Panc1 (cell line): Measurements from ENCODE around the gene MAD1L1. TPM values are rescaled to one million over a fixed set of nuclear protein-coding genes. Genes with fewer than 3 reads are reported as not detected.

ENCODE experiments used
- ATAC-seq: fragments of 200-7000 bp; cut with Tn5 transposase; 2 replicates; pipeline ENCODE4 v1.9.1; 2020; ENCODE audit warnings: mild to moderate bottlenecking, moderate library complexity
- BruUV-seq: library from RNA; stranded (reverse); fragments of 400-500 nt; replicated peaks from 2 replicates; lab custom pipeline; 2021; lab: Mats Ljungman, UMichigan
- CTCF ChIA-PET: fragments of 300-600 bp; sonication (Branson Sonifier 250); formaldehyde crosslinking; loops from one replicate; lab custom pipeline; 2022; ENCODE audit warnings: antibody characterized with exemption; lab: Charles Lee
- POLR2A ChIA-PET: fragments of 300-600 bp; sonication (Branson Sonifier 250); formaldehyde crosslinking; loops from one replicate; lab custom pipeline; 2022; ENCODE audit warnings: antibody characterized with exemption; lab: Charles Lee
- DNase-seq: peaks from one replicate; pipeline ENCODE4 v3.0.0-alpha.2; 2010; ENCODE audit warnings: low read depth, low spot score
- H3K27ac ChIP-seq: 2 replicates; pipeline ENCODE4 v1.5.1; 2011; ENCODE audit warnings: mild to moderate bottlenecking, low read length, inconsistent platforms
- H3K27me3 ChIP-seq: fragments of 200-500 bp; sonication (Bioruptor generic); 2 replicates; pipeline ENCODE4 v1.6.0; 2014; ENCODE audit warnings: low read length, inconsistent platforms; ENCODE audit not compliant: control insufficient read depth, insufficient read depth
- H3K36me3 ChIP-seq: fragments of 200-500 bp; sonication (Bioruptor generic); 2 replicates; pipeline ENCODE4 v1.5.1; 2014; ENCODE audit warnings: inconsistent platforms, mild to moderate bottlenecking, low read length, moderate library complexity; ENCODE audit not compliant: control insufficient read depth, insufficient read depth
- H3K4me1 ChIP-seq: 2 replicates; pipeline ENCODE4 v1.5.1; 2011; ENCODE audit warnings: inconsistent platforms, mild to moderate bottlenecking, low read length, moderate library complexity; ENCODE audit not compliant: control insufficient read depth, insufficient read depth
- H3K4me3 ChIP-seq, 2 experiments: 2 replicates each; pipeline ENCODE4 v1.5.1; 2011 to 2012; ENCODE audit warnings: low read depth in 2 of 2, low read length in 2 of 2, mild to moderate bottlenecking in 2 of 2, inconsistent platforms in 1 of 2, moderate library complexity in 1 of 2
- H3K9me3 ChIP-seq: fragments of 200-500 bp; sonication (Bioruptor generic); 2 replicates; pipeline ENCODE4 v1.5.1; 2014; ENCODE audit warnings: low read depth, mild to moderate bottlenecking, inconsistent platforms, low read length, moderate library complexity; ENCODE audit not compliant: control insufficient read depth, insufficient read depth
- POLR2AphosphoS5 ChIP-seq: IDR thresholded peaks from 2 replicates; pipeline ENCODE4 v1.6.1; 2012; ENCODE audit warnings: mild to moderate bottlenecking, low read depth, low read length, moderate library complexity
- SIN3A ChIP-seq: IDR thresholded peaks from 2 replicates; pipeline ENCODE4 v1.6.1; 2012; ENCODE audit warnings: low read depth, mild to moderate bottlenecking, low read length, moderate library complexity, borderline replicate concordance; ENCODE audit not compliant: insufficient read depth
- TCF7L2 ChIP-seq: IDR thresholded peaks from 2 replicates; pipeline ENCODE4 v1.6.1; 2011; ENCODE audit warnings: mild to moderate bottlenecking, low read depth, low read length, inconsistent platforms
- in situ Hi-C: cut with HindIII; loops from 2 replicates; pipeline ENCODE4 v1.10.0; 2016; ENCODE audit warnings: low sequenced_read_pairs, low pct_unique_long_range_greater_than_20kb
- intact Hi-C: fragments of 100-400 bp; cut with micrococcal nuclease; formaldehyde crosslinking; loops from one replicate; pipeline ENCODE4 v1.10.0; 2022; ENCODE audit not compliant: unreplicated experiment
- total RNA-seq: library from RNA; stranded (reverse); gene quantifications from one replicate; pipeline ENCODE4 v1.2.1, GENCODE V29; 2021; ENCODE audit not compliant: unreplicated experiment
- TF ChIP-seq, protein P1 (sequence below), 2 experiments: IDR thresholded peaks; 2 replicates each; pipeline ENCODE4 v1.6.1; 2011 to 2012; ENCODE audit warnings: low read depth in 2 of 2, control low read depth in 1 of 2, low read length in 1 of 2, mild to moderate bottlenecking in 1 of 2, moderate library complexity in 1 of 2; ENCODE audit not compliant: insufficient read depth in 1 of 2
- TF ChIP-seq, protein P2 (sequence below): fragments of 450-650 bp; IDR thresholded peaks from 2 replicates; pipeline ENCODE4 v1.5.1; 2017; ENCODE audit warnings: mild to moderate bottlenecking

MAD1L1 gene
- total RNA-seq, 1 experiment from 2014 or later = 70.8 TPM

DNA sequence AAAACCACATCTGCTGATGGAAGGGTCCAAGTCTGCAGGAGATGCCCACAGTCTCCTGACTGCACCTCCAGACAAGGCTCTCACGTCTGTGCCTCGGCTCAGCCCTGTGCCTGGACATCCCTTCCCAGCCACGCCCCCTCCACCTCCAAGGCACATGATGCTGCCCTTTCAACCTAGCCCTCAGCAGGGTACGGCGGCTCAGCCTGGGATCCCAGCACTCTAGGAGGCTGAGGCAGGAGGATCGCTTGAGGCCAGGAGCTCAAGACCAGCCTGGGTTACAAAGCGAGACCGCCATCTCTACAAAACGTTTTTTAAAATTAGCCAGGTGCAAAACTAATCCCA is 14.3 kb downstream of the MAD1L1 start:
- no peaks in the 10 kb centered on the region for H3K27me3 ChIP-seq
- in situ Hi-C loops = no loop called here
- intact Hi-C loops = no loop called here
- no peaks in the 10 kb centered on the region for H3K4me1 ChIP-seq
- ChIA-PET POLR2A (no interaction called here), CTCF (interaction anchor here (0.7 kb wide), 1 partner anchor 24 kb away, joined by 3 read pairs; no protein-coding TSS in a partner anchor)
- no peak overlapping the region for H3K27ac ChIP-seq
- TF ChIP-seq, protein P1, sequence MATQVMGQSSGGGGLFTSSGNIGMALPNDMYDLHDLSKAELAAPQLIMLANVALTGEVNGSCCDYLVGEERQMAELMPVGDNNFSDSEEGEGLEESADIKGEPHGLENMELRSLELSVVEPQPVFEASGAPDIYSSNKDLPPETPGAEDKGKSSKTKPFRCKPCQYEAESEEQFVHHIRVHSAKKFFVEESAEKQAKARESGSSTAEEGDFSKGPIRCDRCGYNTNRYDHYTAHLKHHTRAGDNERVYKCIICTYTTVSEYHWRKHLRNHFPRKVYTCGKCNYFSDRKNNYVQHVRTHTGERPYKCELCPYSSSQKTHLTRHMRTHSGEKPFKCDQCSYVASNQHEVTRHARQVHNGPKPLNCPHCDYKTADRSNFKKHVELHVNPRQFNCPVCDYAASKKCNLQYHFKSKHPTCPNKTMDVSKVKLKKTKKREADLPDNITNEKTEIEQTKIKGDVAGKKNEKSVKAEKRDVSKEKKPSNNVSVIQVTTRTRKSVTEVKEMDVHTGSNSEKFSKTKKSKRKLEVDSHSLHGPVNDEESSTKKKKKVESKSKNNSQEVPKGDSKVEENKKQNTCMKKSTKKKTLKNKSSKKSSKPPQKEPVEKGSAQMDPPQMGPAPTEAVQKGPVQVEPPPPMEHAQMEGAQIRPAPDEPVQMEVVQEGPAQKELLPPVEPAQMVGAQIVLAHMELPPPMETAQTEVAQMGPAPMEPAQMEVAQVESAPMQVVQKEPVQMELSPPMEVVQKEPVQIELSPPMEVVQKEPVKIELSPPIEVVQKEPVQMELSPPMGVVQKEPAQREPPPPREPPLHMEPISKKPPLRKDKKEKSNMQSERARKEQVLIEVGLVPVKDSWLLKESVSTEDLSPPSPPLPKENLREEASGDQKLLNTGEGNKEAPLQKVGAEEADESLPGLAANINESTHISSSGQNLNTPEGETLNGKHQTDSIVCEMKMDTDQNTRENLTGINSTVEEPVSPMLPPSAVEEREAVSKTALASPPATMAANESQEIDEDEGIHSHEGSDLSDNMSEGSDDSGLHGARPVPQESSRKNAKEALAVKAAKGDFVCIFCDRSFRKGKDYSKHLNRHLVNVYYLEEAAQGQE (IDR thresholded peaks at IDR 0.05; ENCODE audit: insufficient read depth in 1 of 2, low read depth in 2 of 2, low read length in 1 of 2) = no peak
- TF ChIP-seq TCF7L2 = no peak
- TF ChIP-seq SIN3A = no peak
- TF ChIP-seq POLR2AphosphoS5 = no peak
- TF ChIP-seq, protein P2, sequence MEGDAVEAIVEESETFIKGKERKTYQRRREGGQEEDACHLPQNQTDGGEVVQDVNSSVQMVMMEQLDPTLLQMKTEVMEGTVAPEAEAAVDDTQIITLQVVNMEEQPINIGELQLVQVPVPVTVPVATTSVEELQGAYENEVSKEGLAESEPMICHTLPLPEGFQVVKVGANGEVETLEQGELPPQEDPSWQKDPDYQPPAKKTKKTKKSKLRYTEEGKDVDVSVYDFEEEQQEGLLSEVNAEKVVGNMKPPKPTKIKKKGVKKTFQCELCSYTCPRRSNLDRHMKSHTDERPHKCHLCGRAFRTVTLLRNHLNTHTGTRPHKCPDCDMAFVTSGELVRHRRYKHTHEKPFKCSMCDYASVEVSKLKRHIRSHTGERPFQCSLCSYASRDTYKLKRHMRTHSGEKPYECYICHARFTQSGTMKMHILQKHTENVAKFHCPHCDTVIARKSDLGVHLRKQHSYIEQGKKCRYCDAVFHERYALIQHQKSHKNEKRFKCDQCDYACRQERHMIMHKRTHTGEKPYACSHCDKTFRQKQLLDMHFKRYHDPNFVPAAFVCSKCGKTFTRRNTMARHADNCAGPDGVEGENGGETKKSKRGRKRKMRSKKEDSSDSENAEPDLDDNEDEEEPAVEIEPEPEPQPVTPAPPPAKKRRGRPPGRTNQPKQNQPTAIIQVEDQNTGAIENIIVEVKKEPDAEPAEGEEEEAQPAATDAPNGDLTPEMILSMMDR = no peak
- no peaks in the 10 kb centered on the region for H3K36me3 ChIP-seq
- H3K9me3 ChIP-seq = no peaks in the 10 kb centered on the region
- ATAC-seq (no peak), DNase-seq (no peak)
- TSS peak; percentile 62 for BruUV-seq
- H3K4me3 ChIP-seq = no peak overlapping the region

DNA sequence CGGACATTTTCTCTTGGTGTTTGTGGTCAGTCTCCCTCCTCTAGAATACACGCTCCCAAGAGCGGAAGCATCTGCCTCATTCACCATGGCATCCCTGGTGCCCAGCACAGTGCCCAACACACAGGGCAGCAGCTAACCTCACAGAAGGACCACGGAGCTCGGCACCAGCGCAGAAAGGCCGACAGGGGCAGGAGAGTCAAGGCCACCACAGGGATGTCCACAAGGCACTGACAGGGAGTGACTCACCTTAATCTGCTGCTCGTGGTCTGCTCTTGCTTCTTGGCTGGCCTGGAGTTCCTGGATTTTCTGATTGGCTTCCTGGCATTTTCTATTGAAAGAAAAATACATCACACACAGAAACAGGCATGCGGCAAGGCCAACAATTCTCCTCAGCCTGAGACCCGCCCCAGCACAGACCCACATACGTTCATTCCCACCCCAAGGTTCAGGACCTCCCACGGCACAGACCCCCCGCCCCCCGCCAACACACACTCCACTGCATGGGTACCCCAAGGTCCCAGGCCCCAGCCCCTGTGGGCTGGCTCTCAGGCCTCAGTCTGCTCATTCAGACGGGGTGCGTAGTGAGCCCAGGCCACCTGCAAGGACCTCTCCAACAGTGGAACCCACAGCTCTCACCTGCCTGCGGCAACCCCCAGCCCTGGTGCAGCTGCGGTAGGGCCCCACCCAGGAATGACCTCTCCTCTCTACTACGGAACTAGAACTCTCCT is 14.9 kb downstream of the MAD1L1 start:
- CTCF ChIA-PET = interaction anchor here (0.7 kb wide), 1 partner anchor 23 kb away, joined by 3 read pairs; no protein-coding TSS in a partner anchor
- in situ Hi-C loops = no loop called here
- no peaks in the 10 kb centered on the region for H3K4me1 ChIP-seq
- TF ChIP-seq SIN3A (no peak), TCF7L2 (no peak), POLR2AphosphoS5 (no peak)
- TF ChIP-seq, protein P1 (IDR thresholded peaks at IDR 0.05; ENCODE audit: insufficient read depth in 1 of 2, low read depth in 2 of 2, low read length in 1 of 2) = no peak
- TF ChIP-seq, protein P2 = no peak
- no peaks in the 10 kb centered on the region for H3K27me3 ChIP-seq
- H3K27ac ChIP-seq = no peak overlapping the region
- intact Hi-C loops = no loop called here
- POLR2A ChIA-PET = no interaction called here
- H3K4me3 ChIP-seq = no peak overlapping the region
- no peaks in the 10 kb centered on the region for H3K36me3 ChIP-seq
- BruUV-seq = no TSS peak
- no peak for DNase-seq
- ATAC-seq = no peak
- no peaks in the 10 kb centered on the region for H3K9me3 ChIP-seq
